GM11168 (cell line): ENCODE data around the gene OR2A7.
"Not testable (repeated sequence)": the region's sequence is repeated elsewhere in the genome, so short reads cannot be mapped to it uniquely, and the experiment has no call there.

Source experiments
- in situ Hi-C: fragments of 300-500 bp; cut with MboI; formaldehyde crosslinking; loops from one replicate; pipeline ENCODE4 v1.12.0; 2022; ENCODE audit warnings: low sequenced_read_pairs; ENCODE audit not compliant: unreplicated experiment

Gene OR2A7

GRCh38 chr7:144256112-144256511 lies 8.5 kb downstream of the OR2A7 start:
- in situ Hi-C loops, result no loop called here

- in situ Hi-C loops, result no loop called here
Measured at GRCh38 chr7:144255471-144255897, 9.1 kb downstream of the OR2A7 start.

GRCh38 chr7:144252307-144252706 lies 12.3 kb downstream of the OR2A7 start:
- in situ Hi-C loops, result not testable (repeated sequence)

DNA sequence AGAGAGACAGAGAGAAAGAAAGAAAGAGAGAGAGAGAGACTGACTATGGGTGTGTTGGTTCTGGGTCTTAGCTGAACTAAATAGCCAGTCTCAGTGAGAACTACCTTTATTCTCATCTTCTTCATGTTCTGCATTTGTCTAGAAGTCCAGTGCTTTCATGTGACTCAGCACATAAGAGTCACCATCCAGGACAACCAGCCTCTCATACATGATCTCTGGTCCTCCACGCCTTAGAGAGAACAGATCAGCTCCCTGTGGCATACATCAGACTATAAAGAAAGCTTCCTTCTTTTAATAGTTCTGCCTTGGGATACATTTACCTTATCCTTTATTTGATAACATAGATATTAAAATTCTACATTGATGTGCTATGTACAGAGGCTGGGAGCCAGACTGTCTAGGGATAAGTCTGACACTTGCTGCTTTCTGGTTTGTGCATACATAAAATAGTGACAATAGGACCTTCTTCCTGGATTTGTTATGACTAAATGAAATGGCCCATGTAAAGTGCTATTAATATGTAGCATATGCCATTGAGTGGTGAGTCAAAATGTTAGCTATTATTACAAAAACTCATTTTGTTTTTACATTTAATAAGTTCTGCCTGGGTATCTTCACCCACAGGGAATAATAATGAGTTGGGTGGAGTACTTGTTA lies 16.8 kb downstream of the OR2A7 start:
- in situ Hi-C loops, result not testable (repeated sequence)

GRCh38 chr7:144246967-144247366 lies 17.6 kb downstream of the OR2A7 start:
- in situ Hi-C loops, result not testable (repeated sequence)

DNA sequence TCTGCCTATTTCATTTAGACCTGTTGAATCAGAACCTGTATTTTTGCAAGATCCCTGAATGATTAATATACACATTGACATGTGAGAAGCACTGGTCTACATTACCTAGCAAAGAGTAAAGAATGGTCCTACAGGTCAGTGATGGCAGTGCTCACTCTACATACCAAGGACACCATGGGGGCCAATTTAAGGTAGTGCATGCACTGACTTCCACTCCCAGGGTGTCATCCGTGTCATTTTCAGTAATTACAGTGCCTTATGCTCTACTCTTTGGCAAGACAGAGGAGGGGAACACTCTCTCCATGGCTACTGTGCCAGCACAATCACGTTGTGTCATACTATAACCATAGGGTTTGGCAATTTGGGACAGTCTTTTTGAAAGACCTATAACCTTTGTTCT lies 19.2 kb downstream of the OR2A7 start:
- in situ Hi-C loops, result not testable (repeated sequence)

- in situ Hi-C loops, result not testable (repeated sequence)
Measured at GRCh38 chr7:144239365-144239764, 25.2 kb downstream of the OR2A7 start, which contains the start of gene OR2A42. OR2A42 (minus strand) TSS chr7:144239605; CDS start chr7:144232843, 6,762 bp downstream.

DNA sequence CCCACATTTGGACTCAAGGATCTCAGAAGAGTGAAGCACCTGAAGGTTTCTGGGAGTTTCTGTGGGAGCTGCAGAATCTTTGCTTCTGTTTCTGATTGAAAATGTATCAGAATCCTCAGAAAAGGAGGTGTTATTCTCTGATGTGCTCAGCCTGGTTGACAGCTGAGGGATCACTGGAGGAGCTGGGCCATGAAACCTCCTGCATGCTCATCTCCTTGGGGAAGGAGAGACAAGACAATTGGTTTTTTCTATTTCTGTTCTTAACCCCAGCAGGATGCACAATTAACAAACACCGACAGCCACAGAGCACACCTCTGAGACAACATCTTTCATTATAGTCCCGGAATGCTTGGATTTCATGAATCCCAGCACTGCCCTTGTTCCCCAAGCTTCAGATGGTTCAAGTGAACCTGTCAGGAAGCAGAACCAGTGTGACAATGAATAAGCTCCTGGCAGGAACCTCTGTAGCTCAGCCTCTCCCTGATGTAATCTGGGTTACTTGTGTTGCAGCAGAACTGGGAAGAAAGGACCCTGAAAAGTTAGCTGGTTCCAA lies 26.0 kb downstream of the OR2A7 start:
- in situ Hi-C loops, result not testable (repeated sequence)

GRCh38 chr7:144233039-144233438 lies 31.6 kb downstream of the OR2A7 start:
- in situ Hi-C loops, result not testable (repeated sequence)

GRCh38 chr7:144231027-144231426 lies 33.6 kb downstream of the OR2A7 start:
- in situ Hi-C loops, result not testable (repeated sequence)

DNA sequence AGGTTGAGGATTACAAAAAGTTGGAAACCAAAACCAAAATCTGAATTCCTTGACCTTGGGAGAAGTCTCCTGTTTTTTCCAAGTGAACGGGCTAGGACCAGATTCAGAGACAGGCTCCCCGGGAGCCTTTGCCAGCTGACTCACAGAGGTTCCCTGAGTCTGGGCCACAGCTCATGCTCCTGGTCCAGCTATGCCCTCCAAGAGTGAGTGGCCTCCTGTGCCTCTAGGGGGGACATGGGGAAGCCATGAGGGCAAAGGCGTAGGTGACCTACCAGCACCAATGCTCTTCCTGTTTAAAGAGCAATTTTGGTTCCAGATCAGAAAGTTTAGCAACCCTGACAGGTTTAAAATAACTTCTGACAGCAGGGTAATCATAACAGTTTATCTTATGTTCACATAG lies 35.8 kb downstream of the OR2A7 start:
- in situ Hi-C loops, result not testable (repeated sequence)

- in situ Hi-C loops, result not testable (repeated sequence)
Measured at GRCh38 chr7:144226866-144227265, 37.7 kb downstream of the OR2A7 start.

DNA sequence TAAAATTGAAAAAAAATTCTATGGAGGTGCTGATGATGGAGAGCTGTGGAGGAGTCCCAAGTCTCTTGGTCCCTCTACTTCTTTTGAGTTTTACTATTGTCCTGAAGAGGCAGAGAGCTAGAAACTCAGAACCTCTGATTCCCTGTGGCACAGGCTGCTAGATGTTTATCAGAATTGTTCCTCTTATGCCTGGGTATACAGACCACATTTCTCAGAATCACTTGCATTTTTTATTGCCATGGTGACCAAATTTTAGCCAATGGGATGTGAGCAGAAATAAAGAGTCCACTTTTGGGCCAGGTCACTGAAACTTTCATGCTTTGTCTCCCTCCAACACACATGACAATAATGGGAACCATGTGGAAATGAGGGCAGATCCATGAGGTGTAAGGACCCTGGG lies 40.9 kb downstream of the OR2A7 start:
- in situ Hi-C loops, result not testable (repeated sequence)

- in situ Hi-C loops, result not testable (repeated sequence)
Measured at GRCh38 chr7:144220531-144220930, 44.1 kb downstream of the OR2A7 start.

GRCh38 chr7:144219149-144219548 lies 45.4 kb downstream of the OR2A7 start:
- in situ Hi-C loops, result loop anchor here (10.0 kb wide), 1 partner anchor 116 kb away; no protein-coding TSS in a partner anchor

GRCh38 chr7:144218581-144218980 lies 46.0 kb downstream of the OR2A7 start:
- in situ Hi-C loops, result loop anchor here (10.0 kb wide), 1 partner anchor 116 kb away; no protein-coding TSS in a partner anchor

- in situ Hi-C loops, result loop anchor here (10.0 kb wide), 1 partner anchor 118 kb away; no protein-coding TSS in a partner anchor
Measured at GRCh38 chr7:144217200-144217599, 47.4 kb downstream of the OR2A7 start.
